Upper lobe of left lung (tissue), 4 donors: ENCODE measurements around the gene JAZF1.

ENCODE experiments used
- CTCF ChIP-seq, 6 experiments: fragments of 450-650 bp in 4 of 6; fragments of 200-600 bp in 2 of 6; sonication (generic) in 2 of 6; IDR thresholded peaks; one replicate each; pipeline ENCODE4 v1.5.1; 2016 to 2019; ENCODE audit warnings: antibody characterized with exemption in 6 of 6
- EP300 ChIP-seq, 4 donors: sonication (generic); formaldehyde crosslinking; IDR thresholded peaks; one replicate each; pipeline ENCODE4 v1.5.1; 2017; ENCODE audit warnings: antibody characterized with exemption in 4 of 4, control low read depth in 2 of 4
- POLR2A ChIP-seq, 4 donors: fragments of 450-650 bp; IDR thresholded peaks; one replicate each; pipeline ENCODE4 v1.5.1; 2016 to 2017; ENCODE audit warnings: antibody characterized with exemption in 4 of 4, mild to moderate bottlenecking in 2 of 4
- POLR2AphosphoS5 ChIP-seq, 2 donors: sonication (generic); formaldehyde crosslinking; IDR thresholded peaks; one replicate each; pipeline ENCODE4 v1.5.1; 2017; ENCODE audit warnings: antibody characterized with exemption in 2 of 2

- TF ChIP-seq POLR2A (IDR thresholded peaks at IDR 0.05) (no peak), CTCF (IDR thresholded peaks at IDR 0.05) (no peak), EP300 (IDR thresholded peaks at IDR 0.05) (no peak), POLR2AphosphoS5 (IDR thresholded peaks at IDR 0.05) (no peak)
Observed at GRCh38 chr7:28136420-28136819, 44.2 kb downstream of the JAZF1 start.
